ENCODE results near the gene SUPT4H1. TPM values are rescaled to one million over a fixed set of nuclear protein-coding genes. Genes with fewer than 3 reads are reported as not detected.

Gene SUPT4H1
- total and polyA plus RNA-seq, 2 experiments from 2014 or later, result 82.2 to 83.7 TPM

DNA sequence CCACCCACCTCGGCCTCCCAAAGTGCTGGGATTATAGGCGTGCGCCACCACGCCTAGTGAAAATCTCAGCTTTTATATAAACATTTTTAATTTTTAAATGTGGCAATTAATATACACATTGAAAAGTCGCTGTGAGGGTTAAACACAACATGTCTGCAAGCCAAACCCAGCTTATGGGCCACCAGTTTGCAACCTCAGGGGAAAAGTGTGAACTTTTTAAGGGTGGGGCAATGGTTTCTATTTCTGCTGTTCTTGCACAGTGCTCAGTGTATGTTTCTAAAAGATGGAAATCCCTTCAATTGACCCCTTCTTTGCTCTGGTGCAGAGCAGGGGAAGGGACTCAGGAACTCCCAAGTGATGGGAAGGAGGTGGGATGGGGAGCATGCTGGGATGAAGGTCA, 18.3 kb upstream of the SUPT4H1 start (continued):
- TF ChIP-seq, protein P1, sequence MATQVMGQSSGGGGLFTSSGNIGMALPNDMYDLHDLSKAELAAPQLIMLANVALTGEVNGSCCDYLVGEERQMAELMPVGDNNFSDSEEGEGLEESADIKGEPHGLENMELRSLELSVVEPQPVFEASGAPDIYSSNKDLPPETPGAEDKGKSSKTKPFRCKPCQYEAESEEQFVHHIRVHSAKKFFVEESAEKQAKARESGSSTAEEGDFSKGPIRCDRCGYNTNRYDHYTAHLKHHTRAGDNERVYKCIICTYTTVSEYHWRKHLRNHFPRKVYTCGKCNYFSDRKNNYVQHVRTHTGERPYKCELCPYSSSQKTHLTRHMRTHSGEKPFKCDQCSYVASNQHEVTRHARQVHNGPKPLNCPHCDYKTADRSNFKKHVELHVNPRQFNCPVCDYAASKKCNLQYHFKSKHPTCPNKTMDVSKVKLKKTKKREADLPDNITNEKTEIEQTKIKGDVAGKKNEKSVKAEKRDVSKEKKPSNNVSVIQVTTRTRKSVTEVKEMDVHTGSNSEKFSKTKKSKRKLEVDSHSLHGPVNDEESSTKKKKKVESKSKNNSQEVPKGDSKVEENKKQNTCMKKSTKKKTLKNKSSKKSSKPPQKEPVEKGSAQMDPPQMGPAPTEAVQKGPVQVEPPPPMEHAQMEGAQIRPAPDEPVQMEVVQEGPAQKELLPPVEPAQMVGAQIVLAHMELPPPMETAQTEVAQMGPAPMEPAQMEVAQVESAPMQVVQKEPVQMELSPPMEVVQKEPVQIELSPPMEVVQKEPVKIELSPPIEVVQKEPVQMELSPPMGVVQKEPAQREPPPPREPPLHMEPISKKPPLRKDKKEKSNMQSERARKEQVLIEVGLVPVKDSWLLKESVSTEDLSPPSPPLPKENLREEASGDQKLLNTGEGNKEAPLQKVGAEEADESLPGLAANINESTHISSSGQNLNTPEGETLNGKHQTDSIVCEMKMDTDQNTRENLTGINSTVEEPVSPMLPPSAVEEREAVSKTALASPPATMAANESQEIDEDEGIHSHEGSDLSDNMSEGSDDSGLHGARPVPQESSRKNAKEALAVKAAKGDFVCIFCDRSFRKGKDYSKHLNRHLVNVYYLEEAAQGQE (IDR thresholded peaks at IDR 0.05; ENCODE audit: unreplicated experiment), result no peak
- no peak for TF ChIP-seq EZH2 (IDR thresholded peaks at IDR 0.05; ENCODE audit: low read depth, unreplicated experiment)
- TF ChIP-seq, protein P2, sequence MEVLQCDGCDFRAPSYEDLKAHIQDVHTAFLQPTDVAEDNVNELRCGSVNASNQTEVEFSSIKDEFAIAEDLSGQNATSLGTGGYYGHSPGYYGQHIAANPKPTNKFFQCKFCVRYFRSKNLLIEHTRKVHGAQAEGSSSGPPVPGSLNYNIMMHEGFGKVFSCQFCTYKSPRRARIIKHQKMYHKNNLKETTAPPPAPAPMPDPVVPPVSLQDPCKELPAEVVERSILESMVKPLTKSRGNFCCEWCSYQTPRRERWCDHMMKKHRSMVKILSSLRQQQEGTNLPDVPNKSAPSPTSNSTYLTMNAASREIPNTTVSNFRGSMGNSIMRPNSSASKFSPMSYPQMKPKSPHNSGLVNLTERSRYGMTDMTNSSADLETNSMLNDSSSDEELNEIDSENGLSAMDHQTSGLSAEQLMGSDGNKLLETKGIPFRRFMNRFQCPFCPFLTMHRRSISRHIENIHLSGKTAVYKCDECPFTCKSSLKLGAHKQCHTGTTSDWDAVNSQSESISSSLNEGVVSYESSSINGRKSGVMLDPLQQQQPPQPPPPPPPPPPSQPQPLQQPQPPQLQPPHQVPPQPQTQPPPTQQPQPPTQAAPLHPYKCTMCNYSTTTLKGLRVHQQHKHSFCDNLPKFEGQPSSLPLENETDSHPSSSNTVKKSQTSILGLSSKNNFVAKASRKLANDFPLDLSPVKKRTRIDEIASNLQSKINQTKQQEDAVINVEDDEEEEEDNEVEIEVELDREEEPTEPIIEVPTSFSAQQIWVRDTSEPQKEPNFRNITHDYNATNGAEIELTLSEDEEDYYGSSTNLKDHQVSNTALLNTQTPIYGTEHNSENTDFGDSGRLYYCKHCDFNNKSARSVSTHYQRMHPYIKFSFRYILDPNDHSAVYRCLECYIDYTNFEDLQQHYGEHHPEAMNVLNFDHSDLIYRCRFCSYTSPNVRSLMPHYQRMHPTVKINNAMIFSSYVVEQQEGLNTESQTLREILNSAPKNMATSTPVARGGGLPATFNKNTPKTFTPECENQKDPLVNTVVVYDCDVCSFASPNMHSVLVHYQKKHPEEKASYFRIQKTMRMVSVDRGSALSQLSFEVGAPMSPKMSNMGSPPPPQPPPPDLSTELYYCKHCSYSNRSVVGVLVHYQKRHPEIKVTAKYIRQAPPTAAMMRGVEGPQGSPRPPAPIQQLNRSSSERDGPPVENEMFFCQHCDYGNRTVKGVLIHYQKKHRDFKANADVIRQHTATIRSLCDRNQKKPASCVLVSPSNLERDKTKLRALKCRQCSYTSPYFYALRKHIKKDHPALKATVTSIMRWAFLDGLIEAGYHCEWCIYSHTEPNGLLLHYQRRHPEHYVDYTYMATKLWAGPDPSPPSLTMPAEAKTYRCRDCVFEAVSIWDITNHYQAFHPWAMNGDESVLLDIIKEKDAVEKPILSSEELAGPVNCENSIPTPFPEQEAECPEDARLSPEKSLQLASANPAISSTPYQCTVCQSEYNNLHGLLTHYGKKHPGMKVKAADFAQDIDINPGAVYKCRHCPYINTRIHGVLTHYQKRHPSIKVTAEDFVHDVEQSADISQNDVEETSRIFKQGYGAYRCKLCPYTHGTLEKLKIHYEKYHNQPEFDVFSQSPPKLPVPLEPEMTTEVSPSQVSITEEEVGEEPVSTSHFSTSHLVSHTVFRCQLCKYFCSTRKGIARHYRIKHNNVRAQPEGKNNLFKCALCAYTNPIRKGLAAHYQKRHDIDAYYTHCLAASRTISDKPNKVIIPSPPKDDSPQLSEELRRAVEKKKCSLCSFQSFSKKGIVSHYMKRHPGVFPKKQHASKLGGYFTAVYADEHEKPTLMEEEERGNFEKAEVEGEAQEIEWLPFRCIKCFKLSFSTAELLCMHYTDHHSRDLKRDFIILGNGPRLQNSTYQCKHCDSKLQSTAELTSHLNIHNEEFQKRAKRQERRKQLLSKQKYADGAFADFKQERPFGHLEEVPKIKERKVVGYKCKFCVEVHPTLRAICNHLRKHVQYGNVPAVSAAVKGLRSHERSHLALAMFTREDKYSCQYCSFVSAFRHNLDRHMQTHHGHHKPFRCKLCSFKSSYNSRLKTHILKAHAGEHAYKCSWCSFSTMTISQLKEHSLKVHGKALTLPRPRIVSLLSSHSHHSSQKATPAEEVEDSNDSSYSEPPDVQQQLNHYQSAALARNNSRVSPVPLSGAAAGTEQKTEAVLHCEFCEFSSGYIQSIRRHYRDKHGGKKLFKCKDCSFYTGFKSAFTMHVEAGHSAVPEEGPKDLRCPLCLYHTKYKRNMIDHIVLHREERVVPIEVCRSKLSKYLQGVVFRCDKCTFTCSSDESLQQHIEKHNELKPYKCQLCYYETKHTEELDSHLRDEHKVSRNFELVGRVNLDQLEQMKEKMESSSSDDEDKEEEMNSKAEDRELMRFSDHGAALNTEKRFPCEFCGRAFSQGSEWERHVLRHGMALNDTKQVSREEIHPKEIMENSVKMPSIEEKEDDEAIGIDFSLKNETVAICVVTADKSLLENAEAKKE (CRISPR knock-in tag; IDR thresholded peaks at IDR 0.05), result no peak
- no peak for TF ChIP-seq POLR2AphosphoS5 (IDR thresholded peaks at IDR 0.05; ENCODE audit: low read depth)
- TF ChIP-seq CREB1 (CRISPR knock-in tag; IDR thresholded peaks at IDR 0.05; ENCODE audit: low read depth), result no peak
- no peak for TF ChIP-seq ZNF331 (CRISPR knock-in tag; IDR thresholded peaks at IDR 0.05; ENCODE audit: low read depth)
